HG03039 (cell line): Measurements from ENCODE around the gene AP3S2.
"Not testable (repeated sequence)": the region's sequence is repeated elsewhere in the genome, so short reads cannot be mapped to it uniquely, and the experiment has no call there.

Experiments used
- ATAC-seq: cut with Tn5 transposase; IDR thresholded peaks from one replicate; pipeline ENCODE4 v1.9.1; 2021; ENCODE audit warnings: mild to moderate bottlenecking, moderate library complexity; ENCODE audit not compliant: unreplicated experiment

The AP3S2 gene

DNA sequence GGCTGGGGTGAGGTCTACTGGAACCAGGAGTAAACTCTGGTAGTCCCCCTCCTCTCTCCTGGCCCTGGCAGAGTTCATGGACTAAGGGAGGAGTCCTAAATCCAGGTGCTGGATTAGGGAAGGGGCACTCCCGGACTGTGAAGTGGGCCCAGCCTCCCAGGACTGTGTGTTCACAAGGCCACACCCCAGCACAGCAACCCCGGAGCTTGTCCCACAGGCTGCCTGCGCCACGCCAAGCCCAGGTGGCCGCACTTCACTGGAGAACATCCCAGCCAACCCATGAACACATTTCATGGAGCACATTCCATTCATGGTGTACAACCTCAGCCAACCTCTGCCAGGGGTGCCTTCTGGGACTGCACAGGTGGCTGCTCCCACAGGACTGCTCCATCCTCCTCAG, 10.7 kb upstream of the AP3S2 start:
- ATAC-seq: no peak

DNA sequence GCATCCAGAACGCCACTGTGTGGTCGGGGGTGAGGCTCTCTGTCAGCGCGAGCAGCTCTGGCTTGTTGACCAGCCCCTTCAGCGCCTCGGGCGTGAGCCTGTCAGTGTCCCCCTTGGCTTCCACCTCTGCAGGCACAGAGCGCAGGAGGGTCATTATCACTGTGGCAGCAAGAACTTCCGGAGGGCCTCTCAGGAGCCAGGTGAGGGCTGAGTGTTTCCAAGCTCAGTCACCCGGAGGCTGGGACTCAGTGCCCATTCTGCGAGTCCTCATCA, 10.0 kb upstream of the AP3S2 start:
- ATAC-seq: no peak

DNA sequence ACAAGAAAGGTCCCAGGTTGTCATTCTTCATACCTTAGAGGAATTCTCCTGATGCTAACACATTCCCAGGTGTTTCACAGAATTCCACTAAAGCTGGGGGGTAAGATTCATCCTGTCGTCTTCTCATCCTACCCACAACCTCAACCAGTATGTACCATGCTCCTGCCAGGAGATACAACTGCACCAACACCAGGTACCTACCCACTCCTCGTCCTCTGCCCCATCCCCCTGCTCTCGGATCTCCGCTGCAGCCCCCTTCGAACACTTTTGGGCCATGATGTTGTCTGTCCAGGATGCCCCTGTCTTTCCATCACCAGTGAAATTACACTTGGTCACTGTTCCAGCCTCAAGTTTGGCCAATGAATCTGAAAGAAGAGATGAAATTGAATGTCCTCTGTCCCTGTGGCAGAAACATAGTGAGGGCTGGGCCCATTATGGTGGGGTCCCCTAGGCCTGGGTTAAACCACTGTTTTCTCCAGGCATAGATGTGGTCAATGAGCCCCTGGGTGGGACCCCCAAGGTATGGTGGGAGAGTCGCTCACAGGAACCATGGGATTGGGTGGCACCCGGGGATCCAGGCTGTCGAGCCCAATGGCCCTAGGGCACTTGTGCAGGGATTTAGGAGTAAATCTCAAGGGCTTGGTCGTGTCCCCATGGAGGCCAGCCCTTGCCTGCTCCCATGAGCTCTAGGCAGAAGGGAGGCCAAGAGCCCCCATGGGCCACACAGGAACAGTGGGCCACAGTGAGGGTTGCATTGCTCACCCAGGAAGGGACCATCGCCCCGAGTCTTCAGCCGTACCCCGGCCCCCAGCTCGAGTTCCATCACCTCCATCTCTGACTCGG, 9.4 kb upstream of the AP3S2 start:
- ATAC-seq: no peak

DNA sequence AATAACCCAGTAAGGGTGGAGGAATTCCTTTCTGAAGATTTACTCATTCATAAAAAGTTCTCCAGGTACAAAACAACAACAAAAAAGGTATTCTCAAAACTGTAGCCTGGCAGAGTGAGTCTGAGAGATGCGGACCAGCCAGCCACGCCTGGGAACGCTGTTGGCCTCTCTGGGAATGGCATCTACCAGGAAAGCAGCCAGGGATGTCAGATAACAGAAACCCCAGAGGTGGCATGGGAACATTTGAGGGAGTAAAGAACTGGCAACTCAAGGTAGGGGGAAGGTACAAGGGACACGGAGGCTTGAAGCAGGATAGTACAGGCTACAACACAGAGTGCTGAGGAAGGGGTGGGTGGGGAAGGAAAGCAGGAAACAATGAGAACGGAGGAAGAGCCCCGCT, 7.1 kb upstream of the AP3S2 start:
- ATAC-seq: no peak

DNA sequence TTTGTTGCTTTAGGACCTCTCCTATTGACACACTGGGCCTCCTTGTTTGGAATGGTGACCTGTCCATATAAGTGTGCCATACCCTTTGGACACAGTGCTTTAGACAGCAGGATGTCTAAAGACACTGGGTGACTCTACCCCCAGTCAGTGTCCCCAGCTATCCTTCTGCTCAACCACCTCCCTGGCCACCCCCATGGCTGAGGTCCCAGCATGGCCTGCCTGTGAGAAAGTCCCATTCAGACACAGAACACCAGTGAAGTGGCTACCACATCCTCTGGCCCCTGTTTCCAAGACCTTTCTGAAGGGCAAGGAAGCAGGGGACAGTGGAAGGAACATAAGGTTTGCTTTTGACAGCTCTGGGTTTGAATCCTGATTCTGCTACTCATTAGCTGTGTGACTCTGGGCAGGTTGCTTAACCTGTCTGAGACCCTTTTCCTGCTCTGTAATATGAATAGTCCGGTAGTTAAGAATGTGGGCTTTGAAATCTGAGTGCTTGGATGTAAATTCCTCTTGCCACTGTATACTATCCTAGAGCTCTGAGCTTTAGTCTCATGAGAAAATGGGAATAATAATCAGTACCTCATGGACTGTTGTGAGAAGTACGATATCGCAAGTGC, 6.3 kb upstream of the AP3S2 start:
- no peak for ATAC-seq

DNA sequence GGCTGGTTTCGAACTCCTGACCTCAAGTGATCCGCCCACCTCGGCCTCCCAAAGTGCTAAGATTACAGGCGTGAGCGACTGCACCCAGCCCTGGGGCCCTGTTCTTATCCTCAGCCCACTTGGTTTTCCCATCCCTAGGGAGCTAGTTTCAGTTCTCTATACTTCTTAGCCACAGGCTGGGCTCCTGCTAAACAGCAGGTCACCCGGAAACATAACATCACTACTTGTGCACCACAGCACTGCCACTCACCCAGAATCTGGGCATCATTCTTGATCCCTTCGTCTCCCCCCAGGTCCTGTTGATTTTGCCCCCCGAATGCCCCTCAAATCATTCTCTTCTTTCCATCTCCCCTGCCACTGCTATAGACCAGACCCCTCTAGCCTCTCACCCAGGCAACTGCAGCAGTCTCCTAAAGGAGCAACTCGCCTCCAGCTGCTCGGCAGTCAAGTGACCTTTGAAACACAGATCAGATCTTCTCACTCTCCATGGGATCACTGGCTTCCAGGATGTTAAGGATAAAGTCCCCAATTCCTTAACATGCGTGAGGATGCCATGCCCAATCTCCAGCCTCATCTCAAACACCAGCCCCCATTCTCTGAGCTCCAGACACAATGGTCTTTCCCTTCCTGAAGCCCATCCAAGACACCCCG, 5.6 kb upstream of the AP3S2 start:
- no peak for ATAC-seq

DNA sequence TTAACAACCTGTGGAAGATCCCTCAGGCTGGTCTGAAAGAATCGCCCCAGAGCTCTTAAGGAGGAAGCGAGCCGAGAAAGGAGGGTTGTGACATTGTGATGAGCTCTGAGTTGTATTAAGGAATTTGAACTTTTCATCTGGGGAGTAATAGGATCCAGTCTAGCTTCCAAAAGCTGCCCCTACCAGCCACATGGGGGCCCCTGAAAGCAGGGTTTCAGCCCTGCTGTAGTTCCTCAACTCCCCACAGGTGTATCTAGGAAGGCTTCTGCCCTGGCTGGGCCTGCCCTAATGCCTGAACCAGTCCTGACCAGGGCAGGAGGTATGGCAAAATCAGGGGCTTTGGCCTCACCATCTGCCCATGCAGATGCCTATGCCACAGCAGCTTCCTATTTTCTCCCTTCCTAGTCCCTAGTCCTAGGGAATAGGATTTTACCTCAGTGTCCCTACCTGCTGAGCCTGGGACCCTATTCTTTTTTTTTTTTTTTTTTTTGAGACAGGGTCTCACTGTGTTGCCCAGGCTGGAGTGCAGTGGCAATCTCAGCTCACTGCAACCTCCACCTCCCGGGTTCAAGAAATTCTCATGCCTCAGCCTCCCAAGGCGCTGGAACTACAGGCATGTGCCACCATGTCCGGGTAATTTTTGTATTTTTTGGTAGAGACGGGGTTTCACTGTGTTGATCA, 5.0 kb upstream of the AP3S2 start:
- ATAC-seq: no peak

DNA sequence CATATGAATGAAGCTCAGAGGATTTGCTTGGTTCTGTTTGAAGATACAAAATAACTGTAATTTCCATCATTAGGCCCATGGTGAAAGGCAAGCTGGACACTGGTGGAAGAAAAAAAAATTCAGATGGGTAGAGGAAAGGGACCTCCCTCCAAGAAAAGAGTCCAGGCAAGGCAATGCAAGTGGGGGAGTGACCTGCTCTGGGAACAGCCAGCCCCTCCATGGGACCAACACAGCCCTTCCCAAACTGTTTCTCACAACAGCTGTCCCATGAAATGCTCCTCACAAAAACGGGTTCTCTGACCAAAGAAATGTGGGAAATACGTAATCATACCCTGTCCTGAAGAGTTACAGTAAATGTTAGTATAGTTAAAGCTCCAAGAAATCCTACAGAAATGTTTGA, 4.4 kb upstream of the AP3S2 start:
- ATAC-seq: no peak

DNA sequence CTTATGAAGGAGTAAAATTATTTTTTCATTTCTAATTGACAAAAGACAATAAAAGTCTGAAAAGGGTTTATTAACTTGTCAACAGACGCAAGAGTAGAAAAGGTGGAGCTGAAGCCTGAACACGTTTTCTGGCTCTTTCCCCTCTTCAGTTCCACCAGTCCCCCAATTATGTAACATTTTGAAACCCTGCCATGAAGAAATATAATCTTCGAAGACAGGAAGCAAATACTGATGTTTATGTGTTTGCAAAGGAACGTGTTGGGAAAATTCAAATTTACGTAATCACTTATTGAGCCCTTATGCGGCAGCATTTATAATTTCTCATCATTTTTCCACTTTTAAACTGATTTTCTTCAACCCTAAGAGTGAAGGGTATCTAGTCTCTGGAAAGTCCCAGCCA, 767 bp downstream of the AP3S2 start:
- ATAC-seq: no peak

DNA sequence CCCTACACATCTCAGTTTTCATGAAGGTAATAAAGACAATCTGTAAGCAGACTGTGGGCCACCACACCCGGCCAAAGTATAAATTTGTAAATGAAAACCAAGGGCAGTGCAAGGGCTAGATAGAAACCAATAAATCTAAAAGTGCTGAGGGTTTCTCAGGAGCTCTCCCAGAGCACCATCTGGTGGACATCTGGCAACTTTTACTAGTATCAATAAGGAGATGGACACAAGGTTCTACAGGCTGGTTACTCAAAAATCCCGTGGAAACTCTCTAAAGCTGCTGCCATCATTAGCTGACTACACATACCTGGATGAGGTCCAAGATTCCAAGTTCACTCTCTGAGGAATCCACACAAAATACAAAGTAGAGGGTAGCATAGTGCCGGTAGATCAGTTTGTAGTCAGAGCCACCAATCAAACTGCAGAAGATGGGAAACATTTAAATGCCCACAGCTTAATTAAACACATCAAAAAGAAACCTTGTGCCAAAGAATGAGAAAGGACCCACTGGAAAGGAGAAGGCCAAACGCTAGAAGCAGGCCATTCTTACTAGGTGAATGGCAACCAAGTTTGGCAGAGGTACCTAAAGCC, 5.5 kb downstream of the AP3S2 start:
- no peak for ATAC-seq

DNA sequence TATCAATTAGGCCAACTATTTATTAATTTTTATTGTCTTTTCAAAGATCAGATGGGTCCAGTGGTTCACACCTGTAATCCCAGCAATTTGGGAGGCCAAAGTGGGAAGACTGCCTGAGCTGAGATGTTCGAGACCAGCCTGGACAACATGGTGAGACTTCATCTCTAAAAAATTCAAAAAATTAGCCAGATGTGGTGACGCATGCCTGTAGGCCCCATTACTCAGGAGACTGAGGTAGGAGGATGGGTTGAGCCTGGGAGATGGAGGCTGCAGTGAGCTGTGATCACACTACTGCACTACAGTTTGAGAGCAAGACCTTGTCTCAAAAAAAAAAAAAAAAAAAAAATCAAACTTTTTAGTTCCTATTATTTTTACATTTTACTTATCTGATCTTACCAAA, 8.2 kb downstream of the AP3S2 start:
- ATAC-seq: no peak

DNA sequence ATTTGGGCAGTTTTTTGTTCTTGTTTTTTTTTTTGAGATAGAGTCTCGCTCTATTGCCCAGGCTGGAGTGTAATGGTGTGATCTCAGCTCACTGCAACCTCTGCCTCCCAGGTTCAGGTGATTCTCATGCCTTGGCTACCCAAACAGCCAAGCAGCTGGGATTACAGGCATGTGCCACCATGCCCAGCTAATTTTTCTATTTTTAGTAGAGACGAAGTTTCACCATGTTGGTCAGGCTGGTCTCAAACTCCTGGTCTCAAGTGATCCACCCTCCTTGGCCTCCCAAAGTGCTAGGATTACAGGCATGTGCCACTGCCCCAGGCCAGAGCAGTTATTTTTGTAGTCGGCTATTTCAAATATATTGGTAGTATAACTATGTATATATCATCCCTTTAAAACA, 8.6 kb downstream of the AP3S2 start:
- ATAC-seq: not testable (repeated sequence)

DNA sequence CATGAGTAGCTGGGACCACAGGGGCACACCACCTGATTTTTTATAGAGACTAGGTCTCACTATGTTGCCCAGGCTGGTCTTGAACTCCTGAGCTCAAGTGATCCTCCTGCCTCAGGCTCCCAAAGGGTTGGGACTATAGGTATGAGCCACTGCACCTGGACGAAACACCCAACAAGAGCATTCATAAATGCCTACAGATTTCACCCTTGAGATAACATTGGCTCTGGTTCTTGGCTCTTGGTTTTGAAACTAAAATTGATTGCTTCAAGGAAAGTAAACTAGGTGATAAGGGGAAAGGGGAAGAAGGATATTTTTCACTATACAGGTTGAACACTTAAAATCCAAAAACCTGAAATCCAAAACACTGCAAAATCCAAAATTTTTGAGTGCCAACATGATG, 10.3 kb downstream of the AP3S2 start:
- ATAC-seq: no peak

DNA sequence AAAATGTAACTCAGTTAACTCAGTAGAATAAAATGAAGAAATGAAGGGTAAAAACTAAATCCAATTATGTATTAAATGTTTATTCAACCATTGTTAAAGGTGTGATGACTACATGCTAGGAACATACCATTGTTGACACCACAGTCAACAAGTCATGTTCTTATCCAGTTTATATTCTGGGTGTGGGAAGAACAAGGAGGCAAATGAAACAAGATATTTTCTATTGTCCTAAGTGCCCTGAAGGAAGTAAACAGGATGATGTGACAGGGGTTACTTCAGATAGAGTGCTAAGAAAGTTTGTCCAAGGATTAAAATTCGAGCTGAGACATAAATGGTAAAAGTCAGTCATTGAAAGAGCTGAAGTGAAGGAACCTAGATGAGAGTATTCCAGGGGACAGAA, 13.1 kb downstream of the AP3S2 start:
- no peak for ATAC-seq

DNA sequence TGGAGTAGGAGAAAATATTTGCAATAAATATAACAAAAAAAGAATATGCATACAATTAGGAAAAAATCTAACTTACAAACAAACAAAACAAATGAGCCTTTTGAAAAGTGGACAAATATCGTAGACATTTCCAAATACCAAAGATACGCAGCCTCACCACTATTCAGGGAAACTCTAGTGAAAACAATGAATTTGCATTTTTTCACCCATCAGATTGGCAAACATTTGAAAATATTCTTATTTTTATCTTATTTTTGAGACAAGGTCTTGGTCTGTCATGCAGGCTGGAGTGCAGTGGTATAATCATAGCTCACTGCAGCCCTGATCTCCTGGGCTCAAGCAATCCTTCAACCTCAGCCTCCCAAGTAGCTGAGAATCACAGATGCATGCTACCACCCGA, 15.5 kb downstream of the AP3S2 start:
- ATAC-seq: no peak

DNA sequence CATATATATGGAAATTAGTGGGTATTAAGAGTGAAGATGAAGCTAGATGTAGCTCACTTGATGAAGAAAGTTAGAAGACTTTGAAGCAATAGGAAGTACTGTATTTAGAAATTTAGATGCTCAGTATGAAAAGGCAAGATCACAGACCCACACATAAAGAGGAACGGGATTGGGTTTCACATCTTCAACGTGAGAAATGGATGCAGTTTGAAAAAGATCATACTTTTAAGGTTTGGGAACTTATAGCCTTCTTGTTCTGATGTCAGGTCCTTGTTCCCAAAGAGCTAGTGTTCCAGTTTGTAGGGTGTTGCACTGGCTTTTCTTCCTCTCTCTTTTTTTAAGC, 16.7 kb downstream of the AP3S2 start:
- no peak for ATAC-seq

DNA sequence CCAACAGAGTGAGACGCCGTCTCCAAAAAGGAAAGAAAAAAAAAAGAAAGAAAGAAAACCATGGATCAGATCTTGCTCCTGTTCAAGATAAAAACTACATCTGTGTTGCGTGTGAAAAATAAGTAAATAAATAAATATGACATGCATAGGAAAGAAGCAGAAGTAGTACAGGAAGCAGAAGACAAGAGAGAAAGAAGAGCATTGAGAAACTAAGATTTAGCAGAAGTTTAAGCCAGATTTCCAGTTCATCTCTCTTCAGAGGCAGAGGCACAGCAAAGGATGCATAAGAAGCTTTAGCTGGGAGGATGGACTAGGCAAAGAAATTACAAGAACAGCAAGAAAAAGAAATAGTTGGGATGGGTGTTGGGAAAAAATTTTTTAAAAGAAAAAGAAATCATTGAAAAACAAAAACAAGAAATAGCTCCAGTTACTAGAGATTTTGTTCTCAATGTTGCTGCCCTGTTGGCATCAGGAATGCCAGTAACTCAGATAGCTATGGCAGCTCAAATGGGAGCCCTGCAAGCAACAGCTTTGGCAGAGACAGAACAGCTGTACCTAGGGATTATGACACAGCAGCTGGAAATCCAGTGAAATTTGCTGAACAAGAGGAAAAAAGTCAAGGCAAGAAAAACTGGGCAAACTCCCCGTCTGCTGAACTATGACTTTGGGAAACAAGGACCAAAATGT, 17.3 kb downstream of the AP3S2 start:
- no peak for ATAC-seq

DNA sequence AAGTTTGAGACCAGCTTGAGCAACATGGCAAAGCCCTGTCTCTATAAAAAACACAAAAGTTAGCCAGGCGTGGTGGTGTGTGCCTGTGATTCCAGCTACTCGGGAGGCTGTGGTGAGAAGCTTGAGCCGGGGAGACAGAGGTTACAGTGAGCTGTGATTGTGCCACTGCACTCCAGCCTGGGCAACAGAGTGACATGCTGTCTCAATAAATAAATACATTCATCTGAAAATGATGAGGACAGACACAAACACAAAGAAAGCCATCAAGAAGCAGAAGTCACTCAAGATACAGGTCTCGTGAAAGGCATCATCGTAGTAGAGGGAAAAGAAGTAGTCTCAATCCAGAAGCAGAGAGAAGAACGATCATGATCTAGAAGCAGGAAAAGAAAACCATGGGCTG, 18.1 kb downstream of the AP3S2 start:
- no peak for ATAC-seq

DNA sequence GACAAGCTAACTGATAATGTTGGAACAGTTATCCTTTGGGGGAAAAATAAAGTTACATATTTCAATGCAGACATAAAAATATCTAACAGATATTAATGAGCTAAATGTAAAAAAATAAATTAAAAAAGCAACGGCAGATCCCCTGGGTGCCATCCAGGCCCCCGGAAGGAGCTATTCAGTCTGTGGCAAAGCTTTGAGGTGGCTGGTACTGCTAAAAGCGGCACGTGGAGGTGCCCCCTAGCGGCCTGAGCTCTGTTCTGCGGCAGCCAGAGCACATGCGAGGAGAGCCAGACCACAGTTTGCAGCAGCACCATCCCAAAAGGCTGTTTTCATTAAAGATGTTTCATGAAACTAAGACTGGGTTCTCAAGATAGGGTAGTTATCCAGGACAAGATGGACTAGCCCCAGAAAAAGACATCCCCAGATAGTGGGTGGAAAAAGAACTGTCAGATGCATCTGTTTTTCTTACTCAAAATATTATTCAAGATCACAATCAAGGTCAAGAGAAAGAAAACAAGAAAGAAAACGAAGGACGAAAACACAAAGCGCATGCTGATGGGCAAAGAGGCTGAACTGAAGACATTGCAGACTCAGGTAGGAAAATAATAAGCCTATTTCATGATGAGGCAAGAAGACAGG, 18.7 kb downstream of the AP3S2 start:
- ATAC-seq: no peak

DNA sequence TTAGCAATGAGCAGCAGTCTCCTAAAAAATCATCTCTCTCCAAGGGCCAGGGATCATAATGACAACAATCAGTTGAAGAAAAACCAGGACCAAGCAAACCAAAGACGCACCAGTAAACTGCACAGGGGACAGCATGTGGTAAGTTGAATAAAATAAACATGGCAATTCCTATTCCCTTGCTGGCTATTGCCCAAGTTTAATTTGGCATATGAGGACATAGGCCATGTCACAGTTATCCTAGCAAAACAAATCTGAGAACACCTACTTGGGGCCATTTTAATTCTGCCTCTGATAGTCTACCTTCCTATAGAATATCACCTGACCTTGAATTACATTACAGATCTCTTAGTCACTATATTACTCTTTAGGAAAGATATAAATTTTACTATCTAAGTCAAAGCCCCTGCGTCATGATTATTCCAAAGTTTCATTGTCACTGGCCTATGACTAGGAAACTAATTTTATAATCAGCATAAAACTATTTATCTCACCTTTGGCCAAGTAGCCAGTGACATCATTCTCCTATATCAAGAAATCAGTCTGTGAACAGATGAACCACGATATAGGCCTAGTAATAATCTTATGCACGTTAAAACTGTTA, 23.0 kb downstream of the AP3S2 start:
- ATAC-seq: no peak
